ENCODE results near the gene RTL10.

The RTL10 gene

GRCh38 chr22:19826619-19826950 lies 28.1 kb downstream of the RTL10 start:
- no peak overlapping the region for H3K27ac ChIP-seq (ENCODE audit: low read length)

GRCh38 chr22:19825904-19826618 lies 28.6 kb downstream of the RTL10 start:
- Histone ChIP-seq H3K36me3 (ENCODE audit: insufficient read depth, low read length) (peaks cover 7% of the 10 kb centered on the region; the same call in 1 of the 2 replicates), H3K79me2 (ENCODE audit: insufficient read depth, low read length) (peaks cover 60% of the 10 kb centered on the region), H3K4me1 (ENCODE audit: insufficient read depth, low read length) (no peaks in the 10 kb centered on the region), H3K4me3 (ENCODE audit: low read depth in 1 of 2, low read length in 2 of 2) (no peak overlapping the region), H3K27me3 (ENCODE audit: insufficient read depth, low read length, poor library complexity) (no peaks in the 10 kb centered on the region), H3K9ac (ENCODE audit: low read depth, low read length) (no peak overlapping the region), H3K27ac (ENCODE audit: low read length) (no peak overlapping the region), H4K20me1 (ENCODE audit: insufficient read depth, low read length) (peaks cover 27% of the 10 kb centered on the region), H3K4me2 (ENCODE audit: insufficient read depth, low read length) (no peak overlapping the region), H2AFZ (ENCODE audit: low read depth, low read length) (no peak overlapping the region), H3K9me3 (ENCODE audit: insufficient read depth, low read length, severe bottlenecking) (no peaks in the 10 kb centered on the region)
- TF ChIP-seq EZH2 (IDR thresholded peaks at IDR 0.05; ENCODE audit: borderline replicate concordance, low read depth, low read length, severe bottlenecking) (no peak), CTCF (IDR thresholded peaks at IDR 0.05; ENCODE audit: borderline replicate concordance, extremely low read depth, low read length, poor library complexity, severe bottlenecking) (no peak)
- DNase-seq = peak; percentile 0
- no peak for ATAC-seq (ENCODE audit: insufficient read depth, low read depth)

More at GRCh38 chr22:19826619-19826950, 28.1 kb downstream of the RTL10 start:
- no peak overlapping the region for H2AFZ ChIP-seq (ENCODE audit: low read depth, low read length)
- TF ChIP-seq CTCF (IDR thresholded peaks at IDR 0.05; ENCODE audit: borderline replicate concordance, extremely low read depth, low read length, poor library complexity, severe bottlenecking) (no peak), EZH2 (IDR thresholded peaks at IDR 0.05; ENCODE audit: borderline replicate concordance, low read depth, low read length, severe bottlenecking) (no peak)
- no peaks in the 10 kb centered on the region for H3K4me1 ChIP-seq (ENCODE audit: insufficient read depth, low read length)
- no peaks in the 10 kb centered on the region for H3K27me3 ChIP-seq (ENCODE audit: insufficient read depth, low read length, poor library complexity)
- ATAC-seq (ENCODE audit: insufficient read depth, low read depth) (no peak), DNase-seq (peak; percentile 2)
- peaks cover 62% of the 10 kb centered on the region for H3K79me2 ChIP-seq (ENCODE audit: insufficient read depth, low read length)
- peaks cover 24% of the 10 kb centered on the region for H4K20me1 ChIP-seq (ENCODE audit: insufficient read depth, low read length)
- H3K9ac ChIP-seq (ENCODE audit: low read depth, low read length) = no peak overlapping the region
- no peak overlapping the region for H3K4me2 ChIP-seq (ENCODE audit: insufficient read depth, low read length)
- no peaks in the 10 kb centered on the region for H3K9me3 ChIP-seq (ENCODE audit: insufficient read depth, low read length, severe bottlenecking)
- H3K4me3 ChIP-seq (ENCODE audit: low read depth in 1 of 2, low read length in 2 of 2) = no peak overlapping the region
- H3K36me3 ChIP-seq (ENCODE audit: insufficient read depth, low read length) = peaks cover 1% of the 10 kb centered on the region; the same call in 1 of the 2 replicates

GRCh38 chr22:19824926-19825339 lies 29.7 kb downstream of the RTL10 start:
- Histone ChIP-seq H3K79me2 (ENCODE audit: insufficient read depth, low read length) (peaks cover 48% of the 10 kb centered on the region), H3K4me1 (ENCODE audit: insufficient read depth, low read length) (no peaks in the 10 kb centered on the region), H4K20me1 (ENCODE audit: insufficient read depth, low read length) (peaks cover 31% of the 10 kb centered on the region), H3K4me3 (ENCODE audit: low read depth in 1 of 2, low read length in 2 of 2) (no peak overlapping the region), H3K27me3 (ENCODE audit: insufficient read depth, low read length, poor library complexity) (no peaks in the 10 kb centered on the region), H3K9me3 (ENCODE audit: insufficient read depth, low read length, severe bottlenecking) (no peaks in the 10 kb centered on the region), H3K27ac (ENCODE audit: low read length) (peak overlapping the region; percentile 25; the same call in 1 of the 2 replicates), H2AFZ (ENCODE audit: low read depth, low read length) (no peak overlapping the region), H3K9ac (ENCODE audit: low read depth, low read length) (no peak overlapping the region), H3K4me2 (ENCODE audit: insufficient read depth, low read length) (no peak overlapping the region), H3K36me3 (ENCODE audit: insufficient read depth, low read length) (peaks cover 18% of the 10 kb centered on the region)
- TF ChIP-seq EZH2 (IDR thresholded peaks at IDR 0.05; ENCODE audit: borderline replicate concordance, low read depth, low read length, severe bottlenecking) (no peak), CTCF (IDR thresholded peaks at IDR 0.05; ENCODE audit: borderline replicate concordance, extremely low read depth, low read length, poor library complexity, severe bottlenecking) (no peak)
- DNase-seq = peak; percentile 3
- ATAC-seq (ENCODE audit: insufficient read depth, low read depth) = no peak
